ENCODE results near the gene MRPS7.

Gene MRPS7

DNA sequence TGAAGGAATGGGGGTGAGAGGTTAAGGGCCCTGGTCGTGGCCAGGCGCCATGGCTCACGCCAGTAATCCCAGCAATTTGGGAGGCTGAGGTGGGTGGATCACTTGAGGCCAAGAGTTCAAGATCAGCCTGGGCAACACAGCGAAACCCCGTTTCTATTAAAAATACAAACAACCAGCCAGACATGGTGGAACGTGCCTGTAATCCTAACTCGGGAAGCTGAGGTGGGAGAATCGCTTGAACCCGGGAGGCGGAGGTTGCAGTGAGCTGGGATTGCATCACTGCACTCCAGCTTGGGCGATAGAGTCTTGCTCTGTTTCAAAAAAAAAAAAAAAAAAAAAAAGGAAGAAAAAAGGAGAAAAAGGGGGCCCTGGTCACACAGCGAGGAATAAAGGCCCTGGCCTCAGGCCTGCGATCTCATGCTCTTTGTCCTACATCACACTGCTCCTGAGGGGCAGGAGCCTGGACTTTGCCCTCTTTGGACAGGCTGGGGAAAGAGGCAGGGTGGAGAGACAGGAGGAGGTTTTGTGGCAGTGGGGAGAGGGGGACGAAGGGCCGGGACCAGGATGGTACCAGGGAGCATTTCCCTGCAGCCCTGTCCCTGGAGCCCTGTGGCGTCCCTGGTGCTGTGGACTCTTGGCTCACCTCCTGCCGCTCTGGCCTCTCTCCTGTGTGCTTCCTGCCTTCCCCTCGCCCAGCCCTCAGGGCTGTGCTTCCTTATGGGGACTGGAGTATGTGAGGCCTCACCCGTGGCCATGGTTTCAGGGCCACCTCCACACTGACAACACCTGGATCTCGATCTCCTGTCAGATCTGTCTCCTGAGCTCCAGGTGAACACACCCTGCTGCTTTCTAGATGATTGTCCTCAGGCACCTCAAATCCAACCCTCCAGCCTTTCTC, 47.3 kb downstream of the MRPS7 start:
- DNase-seq (ENCODE audit: extremely low read depth, low read depth): no peak
- TF ChIP-seq, protein P1, sequence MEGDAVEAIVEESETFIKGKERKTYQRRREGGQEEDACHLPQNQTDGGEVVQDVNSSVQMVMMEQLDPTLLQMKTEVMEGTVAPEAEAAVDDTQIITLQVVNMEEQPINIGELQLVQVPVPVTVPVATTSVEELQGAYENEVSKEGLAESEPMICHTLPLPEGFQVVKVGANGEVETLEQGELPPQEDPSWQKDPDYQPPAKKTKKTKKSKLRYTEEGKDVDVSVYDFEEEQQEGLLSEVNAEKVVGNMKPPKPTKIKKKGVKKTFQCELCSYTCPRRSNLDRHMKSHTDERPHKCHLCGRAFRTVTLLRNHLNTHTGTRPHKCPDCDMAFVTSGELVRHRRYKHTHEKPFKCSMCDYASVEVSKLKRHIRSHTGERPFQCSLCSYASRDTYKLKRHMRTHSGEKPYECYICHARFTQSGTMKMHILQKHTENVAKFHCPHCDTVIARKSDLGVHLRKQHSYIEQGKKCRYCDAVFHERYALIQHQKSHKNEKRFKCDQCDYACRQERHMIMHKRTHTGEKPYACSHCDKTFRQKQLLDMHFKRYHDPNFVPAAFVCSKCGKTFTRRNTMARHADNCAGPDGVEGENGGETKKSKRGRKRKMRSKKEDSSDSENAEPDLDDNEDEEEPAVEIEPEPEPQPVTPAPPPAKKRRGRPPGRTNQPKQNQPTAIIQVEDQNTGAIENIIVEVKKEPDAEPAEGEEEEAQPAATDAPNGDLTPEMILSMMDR (IDR thresholded peaks at IDR 0.05; ENCODE audit: low read depth, low read length, missing control alignments): no peak
- no peak overlapping the region for H3K4me3 ChIP-seq (replicated peaks; ENCODE audit: low read depth, low read length)

DNA sequence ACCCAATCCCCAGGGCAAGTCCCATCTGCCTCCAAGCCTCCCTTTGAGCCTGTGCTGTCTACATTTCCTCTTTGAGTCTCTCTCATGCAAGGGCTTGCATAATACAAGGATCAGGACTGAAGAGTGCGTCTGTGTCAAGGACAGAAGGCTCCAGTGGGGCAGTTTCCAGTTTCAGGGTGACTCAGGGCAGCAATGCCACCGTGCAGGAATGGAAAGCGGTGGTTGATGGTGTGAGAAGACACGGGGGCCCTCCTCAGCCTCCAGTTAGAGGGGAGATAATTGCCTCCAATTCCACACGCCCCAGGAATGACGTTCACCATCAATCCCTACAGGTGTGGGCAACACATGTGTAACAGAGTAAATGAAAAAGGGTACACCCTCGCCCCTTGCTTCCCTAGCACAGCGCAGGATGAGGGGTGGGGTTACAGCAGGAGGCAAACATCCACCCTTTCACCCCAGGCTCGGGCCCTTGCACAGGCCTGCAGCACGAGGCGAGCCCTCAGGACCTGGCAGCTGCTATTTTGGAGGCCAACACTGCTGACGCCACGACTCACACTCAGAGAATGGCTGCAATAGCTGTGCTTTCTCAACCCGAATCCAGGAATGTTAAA, 52.4 kb downstream of the MRPS7 start:
- H3K4me3 ChIP-seq (replicated peaks; ENCODE audit: low read depth, low read length): no peak overlapping the region
- TF ChIP-seq, protein P1 (IDR thresholded peaks at IDR 0.05; ENCODE audit: low read depth, low read length, missing control alignments): no peak
- DNase-seq (ENCODE audit: extremely low read depth, low read depth): no peak

DNA sequence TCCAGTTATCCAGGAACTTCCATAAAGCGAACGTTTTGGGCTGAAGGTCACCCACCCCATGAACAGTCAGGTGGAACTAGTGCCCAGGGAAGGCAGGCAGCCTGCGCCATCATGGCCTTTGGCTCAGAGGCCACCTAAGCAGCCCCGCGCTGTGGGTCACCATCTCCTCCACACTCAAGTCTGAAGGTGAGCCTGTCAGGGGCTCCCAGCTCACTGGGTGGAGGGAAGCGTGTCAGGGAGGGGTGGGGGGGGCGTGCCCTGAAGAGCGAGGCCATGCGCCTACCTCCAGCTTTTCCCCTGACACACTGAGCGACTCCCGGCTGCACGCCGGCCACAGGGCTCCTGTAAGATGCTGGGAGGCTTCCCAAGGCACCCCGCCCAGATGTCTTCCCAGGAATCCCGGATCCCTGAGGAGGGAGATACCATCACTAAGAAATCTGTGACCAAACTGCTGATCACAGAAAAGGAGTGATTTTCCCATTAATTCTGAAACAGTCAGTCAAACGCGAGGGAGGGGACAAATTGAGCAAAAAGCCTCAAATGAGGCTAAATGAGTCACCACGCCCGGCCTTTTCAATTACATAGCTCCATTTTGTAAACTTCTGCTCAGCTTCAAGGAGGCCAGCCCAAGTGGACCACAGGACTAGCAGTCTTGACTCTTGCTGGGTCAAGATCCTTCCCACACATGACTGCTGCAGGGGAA, 54.0 kb downstream of the MRPS7 start:
- no peak overlapping the region for H3K4me3 ChIP-seq (replicated peaks; ENCODE audit: low read depth, low read length)
- no peak for DNase-seq (ENCODE audit: extremely low read depth, low read depth)
- TF ChIP-seq, protein P1 (IDR thresholded peaks at IDR 0.05; ENCODE audit: low read depth, low read length, missing control alignments): no peak
